Neural progenitor cell (in vitro differentiated cells): ENCODE data around the gene GALNT7. TPM values are rescaled to one million over a fixed set of nuclear protein-coding genes. Genes with fewer than 3 reads are reported as not detected.
A peak's percentile ranks its signal among the peaks of the same experiment; 100 is the strongest.

ENCODE experiments used
- DNase-seq: peaks from one replicate; pipeline ENCODE4 v3.0.0-alpha.2; 2016; ENCODE audit warnings: low spot score
- H2AFZ ChIP-seq: fragments of 200-600 bp; sonication (generic); replicated peaks from 2 replicates; pipeline ENCODE4 v1.6.1; 2016; ENCODE audit warnings: antibody characterized with exemption
- H3F3A ChIP-seq: fragments of 200-600 bp; sonication (generic); 2 replicates; pipeline ENCODE4 v1.6.1; 2016; ENCODE audit warnings: antibody characterized with exemption, low read depth
- H3K27ac ChIP-seq: fragments of 200-600 bp; sonication (generic); 2 replicates; pipeline ENCODE4 v1.5.1; 2016; ENCODE audit warnings: mild to moderate bottlenecking
- H3K27me3 ChIP-seq: fragments of 200-600 bp; sonication (generic); 2 replicates; pipeline ENCODE4 v1.6.1; 2016; ENCODE audit warnings: mild to moderate bottlenecking, moderate library complexity
- H3K36me3 ChIP-seq: fragments of 200-600 bp; sonication (generic); 2 replicates; pipeline ENCODE4 v1.5.1; 2016
- H3K4me1 ChIP-seq: fragments of 200-600 bp; sonication (generic); 2 replicates; pipeline ENCODE4 v1.6.1; 2016; ENCODE audit warnings: mixed run types
- H3K4me2 ChIP-seq: fragments of 200-600 bp; sonication (generic); 2 replicates; pipeline ENCODE4 v1.6.1; 2016
- H3K4me3 ChIP-seq: fragments of 200-600 bp; sonication (generic); 2 replicates; pipeline ENCODE4 v1.5.1; 2016
- H3K79me2 ChIP-seq: fragments of 200-600 bp; sonication (generic); 2 replicates; pipeline ENCODE4 v1.6.1; 2016; ENCODE audit warnings: low read depth
- H3K9ac ChIP-seq: fragments of 200-600 bp; sonication (generic); 2 replicates; pipeline ENCODE4 v1.6.1; 2016
- H3K9me3 ChIP-seq: fragments of 200-600 bp; sonication (generic); 2 replicates; pipeline ENCODE4 v1.5.1; 2016; ENCODE audit warnings: low read depth
- H4K20me1 ChIP-seq: fragments of 200-600 bp; sonication (generic); 2 replicates; pipeline ENCODE4 v1.6.1; 2016; ENCODE audit warnings: low read depth
- H3K27ac Mint-ChIP-seq: 3 replicates; pipeline ENCODE4 v1.8.0; 2021; ENCODE audit warnings: mixed read lengths
- H3K27me3 Mint-ChIP-seq: 2 replicates; pipeline ENCODE4 v1.8.0; 2022; ENCODE audit warnings: low read depth, mild to moderate bottlenecking, inconsistent platforms, moderate library complexity, mixed read lengths; ENCODE audit not compliant: insufficient read depth
- H3K36me3 Mint-ChIP-seq: 3 replicates; pipeline ENCODE4 v1.8.0; 2021; ENCODE audit warnings: mixed read lengths
- H3K4me1 Mint-ChIP-seq: 3 replicates; pipeline ENCODE4 v1.8.0; 2021; ENCODE audit warnings: mixed read lengths
- H3K4me3 Mint-ChIP-seq: 3 replicates; pipeline ENCODE4 v1.8.0; 2021; ENCODE audit warnings: mild to moderate bottlenecking, moderate library complexity, mixed read lengths
- H3K9me3 Mint-ChIP-seq: 3 replicates; pipeline ENCODE4 v1.8.0; 2020; ENCODE audit warnings: mixed read lengths
- EZH2 ChIP-seq: fragments of 200-600 bp; sonication (generic); IDR thresholded peaks from 2 replicates; pipeline ENCODE4 v1.6.1; 2017; ENCODE audit warnings: antibody characterized with exemption, mild to moderate bottlenecking, moderate library complexity
- EZH2phosphoT487 ChIP-seq: fragments of 200-600 bp; sonication (generic); IDR thresholded peaks from 2 replicates; pipeline ENCODE4 v1.6.1; 2017; ENCODE audit warnings: antibody characterized with exemption
- total RNA-seq: library from RNA; depleted of rRNA; stranded (reverse); fragments of >200 nt; gene quantifications from 2 replicates; pipeline ENCODE4 v1.2.3, GENCODE V29; 2015; ENCODE audit warnings: low replicate concordance
- TF ChIP-seq, protein P1 (sequence below): fragments of 200-600 bp; sonication (generic); IDR thresholded peaks from 2 replicates; pipeline ENCODE4 v1.5.1; 2017; ENCODE audit warnings: antibody characterized with exemption, mild to moderate bottlenecking

GALNT7 gene
- total RNA-seq, 1 donor from 2014 or later = 62.3 TPM

DNA sequence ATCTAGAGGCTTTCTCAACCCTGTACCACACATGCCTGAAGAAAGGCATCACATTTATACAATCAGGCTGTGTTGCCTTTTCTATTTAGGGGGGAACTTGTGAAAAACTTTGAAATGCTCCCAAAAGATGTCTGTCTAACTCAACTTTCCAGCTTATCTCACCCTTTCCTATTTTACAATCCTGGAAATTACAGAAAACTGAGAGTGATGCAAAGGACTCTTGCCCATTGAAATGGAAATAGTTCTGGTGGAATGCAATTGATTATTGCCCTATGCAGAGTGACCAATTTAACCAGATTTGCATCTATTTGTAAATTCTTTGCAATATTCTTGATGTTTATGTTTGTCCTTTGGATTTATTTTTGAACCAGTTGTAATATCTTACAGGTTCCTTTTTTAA is 77.3 kb downstream of the GALNT7 start:
- Histone ChIP-seq H3K4me3 (no peak overlapping the region), H3K36me3 (no peaks in the 10 kb centered on the region), H3F3A (no peaks in the 10 kb centered on the region), H3K4me1 (peaks cover 38% of the 10 kb centered on the region), H3K9me3 (no peaks in the 10 kb centered on the region), H3K27me3 (no peaks in the 10 kb centered on the region), H2AFZ (no peak overlapping the region), H3K9ac (no peak overlapping the region), H3K4me2 (peak overlapping the region; percentile 35), H3K79me2 (peaks cover 45% of the 10 kb centered on the region), H4K20me1 (peaks cover 21% of the 10 kb centered on the region), H3K27ac (no peak overlapping the region)
- DNase-seq = no peak
- Mint-ChIP-seq H3K4me1 (peaks cover 16% of the 10 kb centered on the region), H3K27ac (no peak overlapping the region), H3K9me3 (no peaks in the 10 kb centered on the region), H3K27me3 (peaks cover 5% of the 10 kb centered on the region), H3K4me3 (no peak overlapping the region), H3K36me3 (peaks cover 10% of the 10 kb centered on the region)
- TF ChIP-seq EZH2 (no peak), EZH2phosphoT487 (no peak)
- TF ChIP-seq, protein P1, sequence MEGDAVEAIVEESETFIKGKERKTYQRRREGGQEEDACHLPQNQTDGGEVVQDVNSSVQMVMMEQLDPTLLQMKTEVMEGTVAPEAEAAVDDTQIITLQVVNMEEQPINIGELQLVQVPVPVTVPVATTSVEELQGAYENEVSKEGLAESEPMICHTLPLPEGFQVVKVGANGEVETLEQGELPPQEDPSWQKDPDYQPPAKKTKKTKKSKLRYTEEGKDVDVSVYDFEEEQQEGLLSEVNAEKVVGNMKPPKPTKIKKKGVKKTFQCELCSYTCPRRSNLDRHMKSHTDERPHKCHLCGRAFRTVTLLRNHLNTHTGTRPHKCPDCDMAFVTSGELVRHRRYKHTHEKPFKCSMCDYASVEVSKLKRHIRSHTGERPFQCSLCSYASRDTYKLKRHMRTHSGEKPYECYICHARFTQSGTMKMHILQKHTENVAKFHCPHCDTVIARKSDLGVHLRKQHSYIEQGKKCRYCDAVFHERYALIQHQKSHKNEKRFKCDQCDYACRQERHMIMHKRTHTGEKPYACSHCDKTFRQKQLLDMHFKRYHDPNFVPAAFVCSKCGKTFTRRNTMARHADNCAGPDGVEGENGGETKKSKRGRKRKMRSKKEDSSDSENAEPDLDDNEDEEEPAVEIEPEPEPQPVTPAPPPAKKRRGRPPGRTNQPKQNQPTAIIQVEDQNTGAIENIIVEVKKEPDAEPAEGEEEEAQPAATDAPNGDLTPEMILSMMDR = no peak

- peaks cover 19% of the 10 kb centered on the region for H3K4me1 Mint-ChIP-seq
- H3K36me3 ChIP-seq = no peaks in the 10 kb centered on the region
- peaks cover 53% of the 10 kb centered on the region for H3K79me2 ChIP-seq
- no peak overlapping the region for H3K27ac ChIP-seq
- peak overlapping the region; percentile 35 for H3K4me2 ChIP-seq
- H3K9me3 Mint-ChIP-seq = no peaks in the 10 kb centered on the region
- no peaks in the 10 kb centered on the region for H3K9me3 ChIP-seq
- no peak overlapping the region for H3K4me3 ChIP-seq
- H3K4me3 Mint-ChIP-seq = no peak overlapping the region
- no peak for TF ChIP-seq EZH2
- peak; percentile 28 for TF ChIP-seq EZH2phosphoT487
- H4K20me1 ChIP-seq = peaks cover 21% of the 10 kb centered on the region
- no peak overlapping the region for H3K9ac ChIP-seq
- H2AFZ ChIP-seq = no peak overlapping the region
- H3K27me3 ChIP-seq = no peaks in the 10 kb centered on the region
- H3K36me3 Mint-ChIP-seq = peaks cover 13% of the 10 kb centered on the region
- H3F3A ChIP-seq = no peaks in the 10 kb centered on the region
- peaks cover 5% of the 10 kb centered on the region for H3K27me3 Mint-ChIP-seq
- H3K4me1 ChIP-seq = peaks cover 38% of the 10 kb centered on the region
- no peak for DNase-seq
- H3K27ac Mint-ChIP-seq = no peak overlapping the region
These were observed 78.1 kb downstream of the GALNT7 start for GRCh38 chr4:173246719-173247118.

DNA sequence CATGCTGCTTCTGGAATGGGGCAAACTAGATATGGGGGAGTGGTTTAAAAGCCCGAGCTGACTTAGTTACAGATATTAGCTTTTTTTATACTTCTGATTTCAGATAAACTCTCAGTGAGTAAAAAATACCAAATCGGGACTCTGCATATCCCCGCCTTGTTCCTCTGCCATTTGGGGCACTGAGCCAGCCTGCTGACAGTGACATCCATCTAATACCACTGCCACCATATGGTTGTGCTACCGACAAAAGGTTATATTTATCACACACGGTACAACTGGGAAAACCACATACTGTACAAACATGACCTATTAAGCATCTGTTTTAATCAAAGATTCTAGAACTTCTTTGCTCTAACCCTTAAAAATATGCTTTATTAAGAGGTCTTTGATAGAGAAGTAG is 78.7 kb downstream of the GALNT7 start:
- H3F3A ChIP-seq = no peaks in the 10 kb centered on the region
- peaks cover 21% of the 10 kb centered on the region for H4K20me1 ChIP-seq
- H3K27me3 ChIP-seq = no peaks in the 10 kb centered on the region
- no peak overlapping the region for H3K27ac ChIP-seq
- TF ChIP-seq, protein P1 = no peak
- TF ChIP-seq EZH2phosphoT487 (no peak), EZH2 (no peak)
- Mint-ChIP-seq H3K27me3 (peaks cover 5% of the 10 kb centered on the region), H3K4me3 (no peak overlapping the region), H3K9me3 (no peaks in the 10 kb centered on the region), H3K36me3 (peaks cover 13% of the 10 kb centered on the region), H3K27ac (no peak overlapping the region), H3K4me1 (peaks cover 19% of the 10 kb centered on the region)
- H3K9me3 ChIP-seq = no peaks in the 10 kb centered on the region
- no peak for DNase-seq
- H3K36me3 ChIP-seq = no peaks in the 10 kb centered on the region
- peaks cover 54% of the 10 kb centered on the region for H3K79me2 ChIP-seq
- H3K9ac ChIP-seq = no peak overlapping the region
- H3K4me1 ChIP-seq = peaks cover 32% of the 10 kb centered on the region
- H2AFZ ChIP-seq = no peak overlapping the region
- H3K4me3 ChIP-seq = no peak overlapping the region
- no peak overlapping the region for H3K4me2 ChIP-seq

DNA sequence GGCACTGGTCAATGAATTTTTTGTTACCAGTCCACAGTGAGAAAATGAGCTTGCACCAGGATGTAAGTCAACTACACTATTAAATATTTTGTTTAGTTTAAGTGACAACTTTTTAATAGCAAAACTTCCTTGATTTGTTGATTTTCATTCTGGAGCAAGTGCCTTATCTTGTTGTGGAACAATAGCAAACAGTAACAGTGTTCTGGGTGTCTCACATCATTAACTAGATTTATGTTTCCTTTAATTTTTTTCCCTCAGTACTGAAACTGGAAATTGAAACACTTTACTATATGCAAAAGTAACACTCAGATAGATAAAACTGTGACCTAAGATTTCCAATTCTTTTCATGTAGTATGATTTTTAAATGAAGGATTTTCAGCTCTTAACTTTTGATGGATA is 80.1 kb downstream of the GALNT7 start:
- DNase-seq = no peak

More for the DNA sequence above, 80.1 kb downstream of the GALNT7 start:
- Histone ChIP-seq H4K20me1 (peaks cover 26% of the 10 kb centered on the region), H3K36me3 (no peaks in the 10 kb centered on the region), H3F3A (no peaks in the 10 kb centered on the region), H3K9ac (no peak overlapping the region), H3K9me3 (no peaks in the 10 kb centered on the region), H3K4me1 (peaks cover 32% of the 10 kb centered on the region), H3K4me2 (no peak overlapping the region), H3K27ac (no peak overlapping the region), H3K79me2 (peaks cover 53% of the 10 kb centered on the region), H3K27me3 (no peaks in the 10 kb centered on the region), H3K4me3 (no peak overlapping the region), H2AFZ (no peak overlapping the region)
- Mint-ChIP-seq H3K27me3 (peaks cover 5% of the 10 kb centered on the region), H3K9me3 (no peaks in the 10 kb centered on the region), H3K36me3 (peaks cover 19% of the 10 kb centered on the region), H3K4me3 (no peak overlapping the region), H3K27ac (no peak overlapping the region), H3K4me1 (peaks cover 22% of the 10 kb centered on the region)
- TF ChIP-seq EZH2phosphoT487 = no peak
- no peak for TF ChIP-seq EZH2
- TF ChIP-seq, protein P1 = no peak
